NCI-H128 (cell line): ENCODE results near the gene ABCA1.

Experiments
- DNase-seq: peaks from one replicate; lab custom pipeline; 2025; ENCODE audit not compliant: unreplicated experiment; lab: John Stamatoyannopoulos, UW

Gene ABCA1

DNA sequence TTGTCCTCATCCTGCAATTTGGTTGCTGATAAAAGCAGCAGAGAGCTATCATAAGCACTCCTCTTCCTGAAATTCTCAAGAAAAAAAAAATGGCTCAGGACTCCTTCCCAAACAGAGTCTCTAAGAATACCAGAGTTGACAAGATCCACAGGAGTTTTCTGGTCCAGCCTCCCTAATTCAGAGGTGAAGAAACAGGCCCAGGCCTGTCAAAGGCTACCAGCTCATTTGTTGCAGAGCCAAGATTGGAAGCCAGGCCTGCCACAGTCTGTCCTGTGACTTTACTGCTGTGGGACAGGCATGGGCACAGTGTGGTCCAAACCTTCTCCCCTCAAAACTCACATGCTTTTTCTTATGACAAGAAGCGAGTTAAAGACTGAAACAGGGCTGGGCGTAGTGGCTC, 122.5 kb downstream of the ABCA1 start:
- DNase-seq = no peak

GRCh38 chr9:104802906-104803305, 125.0 kb downstream of the ABCA1 start:
- DNase-seq = no peak

- no peak for DNase-seq
These were observed 125.8 kb downstream of the ABCA1 start for GRCh38 chr9:104802110-104802509.

- no peak for DNase-seq
These were observed 127.7 kb downstream of the ABCA1 start for GRCh38 chr9:104800068-104800785.

- no peak for DNase-seq
These were observed 129.6 kb downstream of the ABCA1 start for GRCh38 chr9:104798209-104798995.

- DNase-seq = no peak
These were observed 132.1 kb downstream of the ABCA1 start for GRCh38 chr9:104795857-104796256.

DNA sequence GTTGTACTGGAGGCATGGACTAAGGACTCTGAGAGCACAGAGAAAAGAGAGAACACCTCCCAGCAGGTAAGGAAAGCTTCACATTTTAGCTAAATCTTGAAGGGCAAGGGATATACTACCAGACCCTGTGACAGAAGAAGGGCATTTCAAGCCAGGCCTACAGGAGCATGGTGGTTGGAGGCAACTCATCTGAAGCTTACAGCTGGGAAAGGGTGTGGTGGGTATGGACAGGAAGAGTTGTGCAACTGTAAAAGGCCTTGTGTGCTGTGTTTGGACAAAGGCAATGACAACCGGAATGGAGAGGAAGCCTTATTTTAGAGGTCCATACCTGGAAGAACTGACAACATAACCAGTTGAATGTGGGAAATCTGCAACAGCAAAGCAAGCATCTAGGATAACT, 132.9 kb downstream of the ABCA1 start:
- no peak for DNase-seq

- DNase-seq = no peak
These were observed 133.9 kb downstream of the ABCA1 start for GRCh38 chr9:104794070-104794469.

GRCh38 chr9:104788251-104788650, 139.7 kb downstream of the ABCA1 start:
- no peak for DNase-seq

GRCh38 chr9:104787306-104788015, 140.5 kb downstream of the ABCA1 start:
- DNase-seq = no peak

DNA sequence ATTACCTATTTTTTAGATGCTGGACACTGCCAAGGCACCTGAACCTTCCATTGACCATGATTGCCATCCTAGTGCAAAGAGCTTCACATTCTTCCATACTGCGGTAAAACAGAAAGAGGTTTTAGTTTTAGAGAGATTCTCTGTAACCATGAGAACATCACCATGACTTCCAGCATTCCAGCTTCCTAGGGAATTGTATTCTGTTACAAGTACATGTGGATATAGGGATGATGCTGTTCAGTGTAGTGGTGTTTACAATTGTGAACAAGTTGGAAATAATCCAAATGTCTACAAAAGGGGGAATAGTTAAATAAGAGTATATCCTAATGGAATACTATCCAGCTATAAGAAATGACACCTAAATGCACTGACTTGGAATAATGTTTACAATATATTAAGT, 141.7 kb downstream of the ABCA1 start:
- DNase-seq = no peak

- DNase-seq = no peak
These were observed 143.9 kb downstream of the ABCA1 start for GRCh38 chr9:104784098-104784497.

- no peak for DNase-seq
These were observed 144.4 kb downstream of the ABCA1 start for GRCh38 chr9:104783588-104783987.

GRCh38 chr9:104780796-104781395, 147.1 kb downstream of the ABCA1 start:
- no peak for DNase-seq

GRCh38 chr9:104779946-104780535, 147.9 kb downstream of the ABCA1 start:
- DNase-seq = no peak

DNA sequence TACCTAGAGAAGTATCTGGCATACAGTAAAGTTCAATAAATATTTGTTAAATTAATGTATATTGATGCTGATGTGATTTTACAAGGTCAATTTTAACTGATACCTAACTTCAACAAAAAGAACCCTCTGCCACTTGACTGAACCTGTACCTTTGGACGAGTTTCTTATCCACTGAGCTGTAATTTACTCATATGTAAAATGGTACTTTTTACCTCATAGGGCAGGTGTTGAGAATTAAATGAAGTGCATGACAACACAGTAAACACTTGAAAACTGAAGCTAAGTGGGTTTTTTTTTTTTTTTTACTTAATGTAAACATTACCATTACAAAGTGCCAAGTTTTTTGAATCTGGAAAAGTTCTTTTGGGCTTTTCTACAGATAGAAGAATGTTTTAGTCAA, 148.6 kb downstream of the ABCA1 start:
- DNase-seq = no peak

DNA sequence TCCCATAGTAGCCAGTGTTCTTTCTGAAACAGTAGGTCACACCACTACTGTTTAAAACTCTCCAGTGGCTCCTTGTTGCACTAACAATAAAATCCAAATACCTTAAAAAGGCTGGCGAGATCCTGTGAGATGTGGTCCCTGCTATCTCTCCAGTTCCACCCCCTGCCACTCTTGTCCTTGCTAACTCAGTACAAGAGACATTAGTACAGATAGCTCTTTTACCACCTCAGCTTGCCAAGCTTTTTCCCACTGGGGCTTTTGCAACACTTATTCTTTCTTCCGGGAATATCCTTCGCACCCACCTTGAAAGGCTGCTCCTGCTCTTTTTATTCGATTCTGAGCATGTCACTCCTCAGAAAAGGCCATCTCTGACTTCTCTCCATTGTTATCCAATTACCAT, 149.2 kb downstream of the ABCA1 start:
- no peak for DNase-seq

- no peak for DNase-seq
These were observed 151.2 kb downstream of the ABCA1 start for GRCh38 chr9:104776797-104777196.

GRCh38 chr9:104775976-104776375, 152.0 kb downstream of the ABCA1 start:
- no peak for DNase-seq

DNA sequence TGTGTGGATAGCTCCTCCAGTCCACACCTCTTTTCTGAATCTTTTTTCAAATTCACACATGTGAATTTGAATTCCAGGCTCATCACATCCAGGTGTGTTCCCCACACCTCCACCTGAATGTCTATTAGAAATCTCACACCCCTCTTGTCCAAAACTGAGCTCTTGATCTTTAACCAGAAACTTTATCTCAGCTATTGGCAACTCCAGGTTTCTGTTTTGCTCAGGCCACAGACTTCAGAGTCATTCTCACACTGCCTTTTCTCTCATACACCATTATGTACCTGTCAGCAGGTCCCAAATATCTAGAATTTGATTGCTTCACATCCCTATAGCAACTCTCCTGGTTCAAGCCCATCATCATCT, 152.4 kb downstream of the ABCA1 start:
- no peak for DNase-seq
